Measurements from ENCODE around the gene GOLGA1.
"Not testable (repeated sequence)": the region's sequence is repeated elsewhere in the genome, so short reads cannot be mapped to it uniquely, and the experiment has no call there.

Gene GOLGA1, protein sequence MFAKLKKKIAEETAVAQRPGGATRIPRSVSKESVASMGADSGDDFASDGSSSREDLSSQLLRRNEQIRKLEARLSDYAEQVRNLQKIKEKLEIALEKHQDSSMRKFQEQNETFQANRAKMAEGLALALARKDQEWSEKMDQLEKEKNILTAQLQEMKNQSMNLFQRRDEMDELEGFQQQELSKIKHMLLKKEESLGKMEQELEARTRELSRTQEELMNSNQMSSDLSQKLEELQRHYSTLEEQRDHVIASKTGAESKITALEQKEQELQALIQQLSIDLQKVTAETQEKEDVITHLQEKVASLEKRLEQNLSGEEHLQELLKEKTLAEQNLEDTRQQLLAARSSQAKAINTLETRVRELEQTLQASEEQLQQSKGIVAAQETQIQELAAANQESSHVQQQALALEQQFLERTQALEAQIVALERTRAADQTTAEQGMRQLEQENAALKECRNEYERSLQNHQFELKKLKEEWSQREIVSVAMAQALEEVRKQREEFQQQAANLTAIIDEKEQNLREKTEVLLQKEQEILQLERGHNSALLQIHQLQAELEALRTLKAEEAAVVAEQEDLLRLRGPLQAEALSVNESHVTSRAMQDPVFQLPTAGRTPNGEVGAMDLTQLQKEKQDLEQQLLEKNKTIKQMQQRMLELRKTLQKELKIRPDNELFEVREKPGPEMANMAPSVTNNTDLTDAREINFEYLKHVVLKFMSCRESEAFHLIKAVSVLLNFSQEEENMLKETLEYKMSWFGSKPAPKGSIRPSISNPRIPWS

DNA sequence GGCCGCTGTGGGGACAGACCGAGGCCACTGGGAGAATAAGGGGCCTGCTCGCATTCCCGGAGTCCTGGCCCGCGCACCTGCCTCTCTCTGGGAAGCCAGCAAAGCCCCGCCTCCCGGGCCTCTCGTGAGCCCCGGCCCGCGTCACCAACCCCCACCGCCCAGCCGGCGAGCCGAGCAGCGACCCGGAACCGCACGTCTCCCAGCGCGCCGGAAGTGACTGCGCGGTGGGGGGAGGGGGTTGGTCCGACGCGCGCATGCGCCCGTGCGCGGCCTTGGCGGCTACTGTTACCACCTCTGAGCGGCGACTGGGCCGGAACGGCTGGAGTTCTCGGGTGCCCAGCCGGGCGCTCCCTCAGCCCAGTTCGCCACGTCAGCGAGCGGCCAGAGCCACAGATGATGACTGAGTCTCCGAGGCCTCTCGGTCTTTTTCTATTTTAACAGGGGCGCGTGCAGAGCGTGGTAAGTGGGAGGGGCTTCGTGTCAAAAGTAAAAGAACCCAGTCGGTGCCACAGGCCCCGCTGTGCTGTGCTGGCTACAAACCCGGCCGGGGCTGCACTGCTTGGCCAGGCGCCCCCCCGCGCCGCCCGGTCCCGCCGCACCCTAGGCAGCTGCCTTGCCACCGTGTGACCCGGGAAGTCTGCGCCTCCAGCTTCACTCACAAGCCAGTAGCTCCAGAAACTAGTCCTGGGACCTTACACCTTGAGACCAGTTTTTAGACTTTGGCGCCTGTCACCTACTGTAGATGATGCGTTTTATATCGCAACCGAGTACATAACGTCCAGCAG, at the start of gene GOLGA1:
Gene GOLGA1 (minus strand): TSS at position 190 of the 785 bp plus-strand sequence. CDS start 2,372 bp downstream, outside the sequence.
- DNase-seq (ENCODE audit: low spot score) = peak; percentile 93

DNA sequence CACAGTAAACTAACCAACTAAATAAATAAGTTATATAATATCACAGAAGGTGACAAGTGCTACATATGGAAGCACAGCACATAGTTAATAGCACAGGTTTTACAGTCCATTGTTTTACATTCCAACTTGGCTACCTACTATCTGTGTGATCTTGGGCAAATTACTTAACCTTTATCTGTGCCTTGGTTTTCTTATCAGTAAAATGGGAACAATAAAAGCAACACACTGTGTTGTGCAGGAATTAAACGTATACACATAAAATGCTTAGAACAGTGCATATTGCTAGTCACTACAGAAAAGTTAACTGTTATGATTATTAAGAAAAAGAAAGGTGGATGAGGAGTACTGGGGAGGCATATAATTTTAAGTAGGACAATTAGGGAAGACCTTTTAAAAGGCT, 42.8 kb upstream of the GOLGA1 start:
- DNase-seq (ENCODE audit: low spot score) = no peak

DNA sequence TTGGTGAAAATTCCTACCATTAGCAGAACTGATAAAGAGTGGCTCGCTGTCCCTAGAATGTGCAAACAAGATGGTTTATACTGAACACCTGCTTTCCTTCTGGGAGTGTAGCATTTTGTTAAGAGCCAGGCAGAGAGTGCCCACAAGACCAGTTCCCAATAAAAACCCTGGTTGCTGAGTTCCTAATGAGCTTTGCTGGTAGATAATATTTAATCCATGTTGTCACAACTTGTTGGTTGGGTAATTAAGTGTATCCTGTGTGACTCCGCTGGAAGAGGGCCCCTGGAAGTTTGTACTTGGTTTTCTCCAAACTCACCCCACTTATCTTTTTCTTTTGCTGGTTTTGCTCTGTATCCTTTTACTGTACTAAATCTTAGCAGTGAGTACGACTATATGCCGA, 39.5 kb upstream of the GOLGA1 start:
- no peak for DNase-seq (ENCODE audit: low spot score)

DNA sequence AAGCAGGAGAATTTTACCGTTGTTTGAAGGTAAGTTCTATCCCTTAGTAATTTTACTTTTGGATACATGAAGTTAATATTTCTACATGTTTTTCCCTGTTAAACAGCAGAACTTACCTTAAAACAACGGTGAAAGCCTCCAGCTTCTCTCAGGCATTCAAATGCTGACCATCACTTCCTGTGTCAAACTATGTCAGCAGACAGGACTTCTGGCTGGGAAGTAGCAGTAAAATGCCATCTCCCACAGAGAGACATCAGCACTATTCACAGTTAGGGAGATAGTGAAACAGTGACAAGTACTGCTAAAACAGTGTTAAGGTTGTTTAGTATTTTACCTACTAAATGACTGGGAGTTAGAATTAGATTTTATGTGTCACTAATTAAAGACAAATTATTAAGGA, 34.2 kb upstream of the GOLGA1 start:
- no peak for DNase-seq (ENCODE audit: low spot score)

DNA sequence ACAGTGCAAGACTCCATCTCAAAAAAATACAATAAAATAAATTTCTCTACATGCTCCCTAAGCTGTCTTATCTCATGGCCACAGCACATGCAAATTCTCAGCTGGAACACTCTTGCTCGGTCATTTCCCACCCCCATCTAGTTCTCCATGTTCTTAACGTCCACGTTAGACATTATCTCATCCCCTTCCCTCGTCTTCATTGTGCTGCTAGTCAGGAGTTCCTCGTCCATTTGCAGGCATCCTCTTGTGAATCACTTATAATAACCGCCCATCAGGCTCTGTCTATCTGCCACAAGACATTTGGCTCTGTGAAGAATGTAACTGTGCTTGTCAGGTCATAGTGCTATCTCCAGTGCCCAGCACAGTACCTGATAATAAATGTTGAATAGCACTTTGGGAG, 32.9 kb upstream of the GOLGA1 start:
- DNase-seq (ENCODE audit: low spot score) = no peak

DNA sequence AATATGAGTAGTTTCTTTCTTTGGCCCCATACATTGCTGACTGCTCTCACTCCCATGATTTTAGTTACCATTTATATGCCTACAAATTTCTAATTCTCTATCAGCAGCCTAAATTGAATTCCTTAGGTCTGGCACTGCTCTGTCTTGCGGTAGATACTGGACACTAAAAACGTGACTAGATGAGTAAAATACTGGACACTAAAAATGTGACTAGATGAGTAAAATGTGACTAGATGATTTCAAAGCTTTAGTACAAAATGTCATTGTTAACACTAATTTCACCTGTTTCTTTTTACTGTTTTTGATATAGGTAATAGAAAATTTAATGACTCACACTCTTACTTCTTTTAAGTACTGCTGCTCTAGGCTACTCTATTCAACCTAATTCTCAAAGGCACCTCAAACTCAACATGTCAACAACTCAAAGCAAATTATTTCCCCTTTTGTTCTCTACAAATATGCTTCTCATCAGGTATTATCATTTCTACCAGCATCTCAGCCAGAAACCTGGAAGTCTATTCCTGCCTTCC, 31.4 kb upstream of the GOLGA1 start:
- DNase-seq (ENCODE audit: low spot score) = no peak

DNA sequence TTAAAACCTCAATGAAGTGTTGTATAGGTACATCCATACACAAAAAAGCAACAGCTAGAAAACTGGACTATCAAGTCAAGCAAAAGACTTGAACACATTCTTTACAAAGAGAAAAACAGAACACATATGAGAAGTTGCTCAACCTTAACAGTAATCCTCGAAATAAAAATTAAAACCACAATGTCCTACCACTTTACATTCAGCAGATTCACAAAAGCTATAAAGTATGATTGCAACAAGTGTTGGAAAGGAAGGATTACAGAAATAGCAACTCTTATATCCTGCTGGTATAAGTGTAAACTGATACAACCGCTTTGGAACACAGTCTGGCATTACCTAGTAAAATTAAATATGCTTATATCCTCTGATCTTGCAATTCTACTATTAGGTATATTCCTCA, 28.5 kb upstream of the GOLGA1 start:
- DNase-seq (ENCODE audit: low spot score) = no peak

DNA sequence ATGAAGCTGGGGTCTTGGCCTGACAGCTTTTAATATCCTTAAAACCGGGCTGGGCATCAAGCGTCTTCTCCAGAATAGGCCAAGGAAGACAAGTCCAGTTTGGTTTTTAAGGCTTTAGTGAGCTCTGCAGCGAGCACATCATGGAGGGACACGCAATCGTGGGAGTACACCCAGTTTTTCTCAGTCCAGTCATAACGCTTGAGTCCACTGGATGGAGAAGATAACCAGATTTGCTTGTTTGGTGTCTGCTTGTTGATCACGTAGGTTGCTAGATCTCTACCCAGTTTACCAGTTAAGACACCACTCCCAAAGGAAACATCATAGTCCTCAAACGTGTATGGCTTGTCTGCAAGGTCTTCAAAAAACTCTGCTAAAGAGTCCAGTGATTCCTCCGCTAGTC, 27.4 kb upstream of the GOLGA1 start:
- DNase-seq (ENCODE audit: low spot score) = no peak

DNA sequence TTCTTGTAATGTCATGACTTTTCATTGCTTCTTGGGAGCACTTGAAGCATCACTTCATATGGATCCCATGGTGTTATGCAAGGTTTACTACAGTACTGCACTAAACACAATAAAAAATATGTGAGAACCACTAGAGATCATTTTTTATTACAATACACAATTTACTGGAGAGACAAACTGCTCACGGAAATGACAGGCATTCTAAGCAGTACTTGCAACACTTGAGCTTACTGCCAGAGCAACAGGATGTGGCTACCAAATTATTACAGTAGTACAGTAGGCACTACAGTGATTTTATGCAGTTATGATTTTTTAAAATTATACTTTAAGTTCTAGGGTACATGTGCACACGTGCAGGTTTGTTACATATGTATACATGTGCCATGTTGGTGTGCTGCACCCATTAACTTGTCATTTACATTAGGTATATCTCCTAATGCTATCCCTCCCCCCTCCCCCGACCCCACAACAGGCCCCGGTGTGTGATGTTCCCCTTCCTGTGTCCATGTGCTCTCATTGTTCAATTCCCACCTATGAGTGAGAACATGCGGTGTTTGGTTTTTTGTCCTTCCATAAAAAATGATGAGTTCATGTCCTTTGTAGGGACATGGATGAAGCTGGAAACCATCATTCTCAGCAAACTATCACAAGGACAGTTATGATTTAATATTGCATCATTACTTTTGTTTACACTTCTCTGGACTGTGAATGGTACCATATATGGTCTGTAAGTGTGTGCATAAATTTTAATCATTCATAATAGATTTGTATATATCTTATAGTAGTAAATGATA, 25.1 kb upstream of the GOLGA1 start:
- not testable (repeated sequence) for DNase-seq (ENCODE audit: low spot score)

DNA sequence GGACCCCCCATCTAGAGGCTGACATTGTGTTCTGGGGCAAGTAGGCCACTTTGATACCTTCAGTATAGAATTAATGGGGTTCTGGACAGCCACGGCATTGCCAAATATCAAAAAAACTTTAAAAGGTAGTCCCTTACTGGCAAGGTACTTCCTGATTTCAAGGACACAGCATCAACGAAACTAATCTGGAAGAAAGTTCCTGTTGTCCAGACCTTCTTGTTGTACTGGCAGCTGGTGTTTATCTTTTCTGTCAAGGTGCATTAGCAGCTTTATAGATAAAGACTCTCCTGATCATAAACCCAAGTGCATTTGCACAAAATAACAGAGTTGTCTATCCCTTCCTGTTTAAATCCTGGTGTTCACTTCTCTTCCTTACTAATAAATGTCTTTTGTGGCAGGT, 23.7 kb upstream of the GOLGA1 start:
- DNase-seq (ENCODE audit: low spot score) = no peak

DNA sequence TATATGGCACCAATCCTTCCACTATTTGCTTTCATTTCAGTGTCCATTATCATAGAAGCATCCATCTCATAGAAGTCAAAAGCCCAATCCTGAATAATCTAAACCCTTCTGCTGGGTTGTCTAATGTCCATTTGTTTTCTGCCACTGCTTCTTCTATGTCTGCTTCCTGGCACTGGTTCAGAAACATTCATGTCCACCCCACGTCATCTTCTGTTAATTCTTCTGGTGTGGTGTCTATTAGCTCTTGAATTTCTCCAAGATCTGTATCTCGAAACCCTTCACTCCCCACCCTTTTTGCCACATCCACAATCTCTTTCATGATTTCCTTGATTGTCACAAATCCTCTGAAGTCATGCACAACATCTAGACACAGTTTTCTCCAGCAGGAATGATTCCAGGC, 23.2 kb upstream of the GOLGA1 start:
- no peak for DNase-seq (ENCODE audit: low spot score)

DNA sequence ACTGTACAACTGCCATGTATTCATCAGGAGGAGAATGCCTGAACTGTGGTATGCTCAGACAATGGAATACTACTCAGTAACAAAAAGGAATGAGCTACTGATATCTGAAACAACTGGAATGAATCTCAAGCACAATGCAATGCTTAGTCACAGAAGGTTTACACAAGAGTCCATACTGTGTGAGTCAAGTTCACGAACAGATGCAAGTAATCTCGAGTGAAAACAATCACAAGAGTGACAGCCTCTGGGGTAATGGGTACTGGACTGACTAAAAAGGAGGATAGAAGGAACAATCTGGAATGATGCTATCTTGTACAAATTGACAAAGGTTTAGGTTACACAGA, 19.5 kb upstream of the GOLGA1 start:
- no peak for DNase-seq (ENCODE audit: low spot score)

DNA sequence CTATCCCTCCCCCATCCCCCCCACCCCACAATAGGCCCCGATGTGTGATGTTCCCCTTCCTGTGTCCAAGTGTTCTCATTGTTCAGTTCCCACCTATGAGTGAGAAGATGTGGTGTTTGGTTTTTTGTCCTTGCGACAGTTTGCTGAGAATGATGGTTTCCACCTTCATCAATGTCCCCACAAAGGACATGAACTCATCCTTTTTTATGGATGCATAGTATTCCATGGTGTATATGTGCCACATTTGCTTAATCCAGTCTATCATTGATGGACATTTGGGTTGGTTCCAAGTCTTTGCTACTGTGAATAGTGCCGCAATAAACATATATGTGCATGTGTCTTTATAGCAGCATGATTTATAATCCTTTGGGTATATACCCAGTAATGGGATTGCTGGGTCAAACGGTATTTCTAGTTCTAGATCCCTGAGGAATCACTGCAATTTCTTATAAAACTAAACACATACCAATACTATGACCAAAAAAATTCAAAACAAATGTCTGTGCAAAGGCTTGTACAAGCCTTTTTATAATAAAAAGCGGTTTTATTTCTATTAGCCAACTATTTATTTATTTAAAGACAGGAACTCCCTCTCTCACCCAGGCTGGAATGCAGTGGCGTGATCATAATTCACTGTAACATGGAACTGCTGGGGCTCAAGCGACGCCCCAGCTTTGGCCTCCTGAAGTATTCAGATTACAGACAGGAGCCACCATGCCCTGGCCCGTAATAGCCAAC, 19.0 kb upstream of the GOLGA1 start:
- not testable (repeated sequence) for DNase-seq (ENCODE audit: low spot score)

DNA sequence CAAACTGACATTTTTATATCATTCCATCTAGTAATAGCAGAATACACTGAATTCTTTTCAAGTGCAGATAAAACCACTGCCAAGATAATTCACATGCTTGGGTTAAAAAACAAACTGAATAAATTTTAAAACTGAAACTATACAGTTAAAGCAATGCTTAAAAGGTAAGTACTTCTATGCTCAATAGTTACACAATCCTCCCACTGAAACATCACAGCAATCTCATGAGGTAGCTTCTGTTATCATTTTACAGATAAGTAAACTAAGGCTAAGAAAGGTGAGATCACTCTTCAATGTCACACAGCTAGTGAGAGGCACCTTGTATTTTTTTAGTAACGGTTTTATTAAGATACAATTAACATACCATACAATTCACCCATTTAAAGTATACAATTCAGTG, 13.4 kb upstream of the GOLGA1 start:
- DNase-seq (ENCODE audit: low spot score) = no peak

DNA sequence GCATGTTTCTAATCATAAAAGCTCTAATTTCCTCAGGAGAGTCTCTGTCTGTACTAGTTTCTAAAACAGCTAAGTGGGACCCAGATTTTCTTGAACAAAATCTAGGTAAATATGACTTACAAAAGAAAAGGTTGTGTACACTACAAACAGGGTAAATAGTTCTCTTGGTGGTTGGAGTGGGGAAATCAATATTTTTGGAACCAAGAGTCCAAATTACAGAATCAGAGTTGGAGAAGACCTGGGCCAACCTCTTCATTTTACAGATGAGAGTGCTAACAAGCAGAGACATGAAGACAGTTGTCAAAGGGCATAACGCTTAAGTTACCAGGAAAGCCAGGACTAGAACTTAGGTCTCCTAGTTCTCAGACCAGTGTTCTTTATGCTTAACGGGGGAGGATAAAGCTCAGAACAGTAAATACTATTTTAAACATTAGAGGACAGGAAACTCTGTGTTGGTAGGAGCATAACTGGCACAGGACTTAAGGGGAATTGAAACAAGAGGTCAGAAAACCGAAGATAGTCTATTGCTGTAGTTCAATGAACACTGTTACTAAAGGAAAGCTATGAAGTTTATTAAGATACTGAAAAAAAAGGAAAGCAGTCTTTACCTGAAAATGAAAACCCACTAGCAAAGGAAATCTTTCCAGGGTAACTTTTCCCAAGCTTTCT, 9.3 kb upstream of the GOLGA1 start:
- no peak for DNase-seq (ENCODE audit: low spot score)

DNA sequence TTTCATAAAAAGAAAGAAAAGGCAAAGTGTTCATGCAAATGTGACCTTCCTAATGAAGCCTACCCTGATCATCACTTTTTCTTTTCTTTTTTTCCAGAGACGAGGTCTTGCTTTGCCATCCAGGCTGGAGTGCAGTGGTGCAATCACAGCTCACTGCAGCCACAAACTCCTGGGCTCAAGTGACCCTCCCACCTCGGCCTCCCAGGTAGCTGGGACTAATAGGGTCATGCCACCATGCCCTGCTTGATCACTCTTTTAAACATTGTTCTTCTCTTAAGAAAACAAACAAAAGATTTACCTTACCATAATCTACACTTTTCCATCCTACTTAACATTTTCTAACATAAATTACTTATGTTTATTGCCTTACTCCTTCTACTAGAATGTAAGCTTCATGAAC, 8.5 kb upstream of the GOLGA1 start:
- DNase-seq (ENCODE audit: low spot score) = no peak

DNA sequence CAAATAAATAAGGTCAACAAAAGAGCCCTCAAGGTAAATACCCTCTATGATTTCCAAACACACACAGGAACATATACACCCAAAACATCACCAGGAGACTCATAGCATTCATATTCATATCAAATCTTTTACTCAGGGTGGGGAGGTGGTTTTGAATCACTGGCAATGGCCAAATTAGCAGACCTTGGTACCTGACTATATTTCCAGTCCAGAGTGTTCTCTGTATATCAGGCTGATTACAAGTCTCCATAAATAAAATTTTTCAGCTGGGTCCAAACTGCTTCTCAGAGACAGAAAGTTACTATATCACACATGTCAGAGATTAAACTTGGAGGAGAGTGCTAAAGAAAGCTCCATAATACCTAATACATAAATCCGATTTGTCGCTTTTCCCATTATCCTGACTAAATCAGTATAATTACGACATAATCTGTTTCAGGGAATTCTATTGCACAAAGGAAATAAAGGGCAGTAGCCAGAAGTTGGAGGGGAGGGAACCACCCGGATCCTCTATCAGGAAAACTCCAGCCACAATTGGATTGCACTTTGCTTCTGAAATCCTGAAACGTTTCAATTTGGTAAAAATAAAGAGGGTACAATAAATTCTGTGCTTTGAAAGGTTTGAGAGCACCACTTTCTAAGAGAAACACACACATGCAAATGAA, 7.0 kb upstream of the GOLGA1 start:
- no peak for DNase-seq (ENCODE audit: low spot score)

DNA sequence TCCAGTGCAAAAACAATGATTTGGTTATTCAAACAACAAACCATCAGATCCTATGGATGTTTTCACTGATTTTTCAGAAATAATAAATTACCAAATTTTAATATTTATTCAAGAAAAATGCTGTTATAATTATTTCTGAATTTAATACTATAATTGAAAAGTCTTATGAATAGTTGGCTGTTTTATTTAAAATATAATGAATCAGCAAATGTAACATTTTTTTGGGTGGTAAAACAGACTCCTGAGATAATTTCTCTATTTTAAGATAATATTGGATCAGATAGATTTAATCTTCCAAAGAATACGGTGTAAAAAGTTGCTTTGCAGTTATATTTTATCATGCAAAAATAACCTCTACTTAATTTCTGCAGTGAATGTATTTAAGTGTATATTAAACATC, 5.3 kb upstream of the GOLGA1 start:
- DNase-seq (ENCODE audit: low spot score) = no peak

DNA sequence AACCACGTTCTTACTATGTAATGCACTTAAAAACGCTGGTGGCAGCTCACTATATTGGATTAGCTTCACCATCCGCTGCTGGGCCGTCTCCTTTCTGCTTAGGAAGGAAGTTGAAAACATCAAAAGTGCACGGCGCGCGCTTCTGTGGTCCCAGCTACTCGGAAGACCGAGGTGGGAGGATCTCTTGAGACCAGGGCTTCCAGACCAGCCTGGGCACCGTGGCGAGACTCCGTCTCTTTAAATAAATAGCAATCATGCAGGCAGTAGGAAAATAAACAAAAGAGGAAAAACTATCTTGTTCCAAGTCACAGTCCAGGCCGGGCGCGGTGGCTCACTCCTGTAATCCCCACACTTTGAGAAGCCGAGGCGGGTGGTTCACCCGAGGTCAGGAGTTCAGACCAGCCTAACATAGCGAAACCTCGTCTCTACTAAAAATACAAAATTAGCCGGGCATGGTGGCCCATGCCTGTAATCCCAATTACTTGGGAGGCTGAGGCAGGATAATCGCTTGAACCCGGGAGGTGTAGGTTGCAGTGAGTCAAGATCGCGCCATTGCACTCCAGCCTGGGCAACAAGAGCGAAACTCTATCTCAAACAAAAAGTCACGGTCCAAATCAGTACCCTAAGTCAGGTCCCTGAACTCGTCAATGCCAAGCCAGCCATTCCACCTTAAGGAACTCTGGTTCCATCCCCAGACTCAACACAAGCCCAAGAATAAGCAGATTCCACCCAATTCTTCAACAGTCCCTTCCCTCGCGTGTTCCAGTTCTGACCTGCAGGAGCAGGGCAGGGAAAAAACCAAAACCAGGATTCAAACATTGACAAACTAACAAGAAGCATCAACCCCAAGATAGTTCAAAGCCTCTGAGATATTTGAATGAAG, 1.0 kb upstream of the GOLGA1 start:
- no peak for DNase-seq (ENCODE audit: low spot score)

Measured in HuH-7 (cell line).